HepG2 (cell line): ENCODE measurements around the gene SNX9. TPM values are rescaled to one million over a fixed set of nuclear protein-coding genes. Genes with fewer than 3 reads are reported as not detected.

ENCODE experiments used
- ATF1 ChIP-seq: IDR thresholded peaks from 2 replicates; pipeline ENCODE4 v1.6.1; 2016; ENCODE audit warnings: mild to moderate bottlenecking, control low read depth
- DRAP1 ChIP-seq: IDR thresholded peaks from 2 replicates; pipeline ENCODE4 v1.6.1; 2016; ENCODE audit warnings: missing genetic modification reagents, missing compliant biosample characterization
- EEA1 ChIP-seq: sonication (generic); formaldehyde crosslinking; IDR thresholded peaks from 2 replicates; pipeline ENCODE4 v1.5.1; 2020; ENCODE audit warnings: mild to moderate bottlenecking, missing genetic modification reagents, borderline replicate concordance
- FOSL1 ChIP-seq: sonication (generic); formaldehyde crosslinking; IDR thresholded peaks from 2 replicates; pipeline ENCODE4 v1.9.0; 2021; ENCODE audit warnings: missing genetic modification reagents, borderline replicate concordance
- FOXO1 ChIP-seq: sonication (generic); formaldehyde crosslinking; IDR thresholded peaks from 2 replicates; pipeline ENCODE4 v1.4.0; 2020; ENCODE audit warnings: missing genetic modification reagents
- IKZF4 ChIP-seq: sonication (generic); formaldehyde crosslinking; IDR thresholded peaks from 2 replicates; pipeline ENCODE4 v1.5.1; 2020; ENCODE audit warnings: borderline replicate concordance, mild to moderate bottlenecking, low read depth, missing genetic modification reagents; ENCODE audit errors: not compliant biosample characterization
- KDM3A ChIP-seq: IDR thresholded peaks from 2 replicates; pipeline ENCODE4 v1.6.1; 2018; ENCODE audit warnings: low read depth, missing compliant biosample characterization
- NKX3-1 ChIP-seq: sonication (generic); formaldehyde crosslinking; IDR thresholded peaks from 2 replicates; pipeline ENCODE4 v1.5.0; 2020; ENCODE audit warnings: missing genetic modification reagents
- NR2C2 ChIP-seq: sonication (generic); formaldehyde crosslinking; IDR thresholded peaks from 2 replicates; pipeline ENCODE4 v1.4.0; 2020; ENCODE audit warnings: missing genetic modification reagents, mild to moderate bottlenecking, moderate library complexity, borderline replicate concordance
- ONECUT2 ChIP-seq: sonication (generic); formaldehyde crosslinking; IDR thresholded peaks from 2 replicates; pipeline ENCODE4 v1.4.0; 2020; ENCODE audit warnings: missing genetic modification reagents
- PTBP1 ChIP-seq: fragments of 200-400 bp; formaldehyde crosslinking; IDR thresholded peaks from 2 replicates; pipeline ENCODE4 v1.6.1; 2018; ENCODE audit warnings: low read length, low read depth; ENCODE audit not compliant: poor library complexity, severe bottlenecking
- SATB2 ChIP-seq: sonication (generic); formaldehyde crosslinking; IDR thresholded peaks from 2 replicates; pipeline ENCODE4 v1.5.0; 2020; ENCODE audit warnings: missing genetic modification reagents
- SIN3B ChIP-seq: fragments of 150-350 bp; IDR thresholded peaks from 2 replicates; pipeline ENCODE4 v1.6.1; 2014; ENCODE audit warnings: low read length
- THAP8 ChIP-seq: sonication (generic); formaldehyde crosslinking; IDR thresholded peaks from 2 replicates; pipeline ENCODE4 v1.5.1; 2020; ENCODE audit warnings: missing genetic modification reagents, mild to moderate bottlenecking, borderline replicate concordance
- ZFP41 ChIP-seq: sonication (generic); formaldehyde crosslinking; IDR thresholded peaks from 2 replicates; pipeline ENCODE4 v1.4.0; 2020; ENCODE audit warnings: mild to moderate bottlenecking, missing genetic modification reagents, borderline replicate concordance
- ZFP62 ChIP-seq: sonication (generic); formaldehyde crosslinking; IDR thresholded peaks from 2 replicates; pipeline ENCODE4 v1.4.0; 2020; ENCODE audit warnings: missing genetic modification reagents
- ZNF432 ChIP-seq: sonication (generic); formaldehyde crosslinking; IDR thresholded peaks from 2 replicates; pipeline ENCODE4 v1.5.0; 2020; ENCODE audit warnings: missing genetic modification reagents, mild to moderate bottlenecking, borderline replicate concordance
- ZNF501 ChIP-seq: sonication (generic); formaldehyde crosslinking; IDR thresholded peaks from 2 replicates; pipeline ENCODE4 v1.5.1; 2020; ENCODE audit warnings: mild to moderate bottlenecking, moderate library complexity, missing genetic modification reagents
- ZNF580 ChIP-seq: IDR thresholded peaks from 2 replicates; pipeline ENCODE4 v1.6.1; 2016; ENCODE audit warnings: low read depth, borderline replicate concordance
- ZNF589 ChIP-seq: sonication (generic); formaldehyde crosslinking; conservative IDR thresholded peaks from 2 replicates; pipeline ENCODE4 v1.8.0; 2022; ENCODE audit warnings: mild to moderate bottlenecking, moderate library complexity, missing genetic modification reagents
- ZNF616 ChIP-seq: sonication (generic); formaldehyde crosslinking; IDR thresholded peaks from 2 replicates; pipeline ENCODE4 v1.5.0; 2020; ENCODE audit warnings: low read depth, mild to moderate bottlenecking, missing genetic modification reagents
- ZNF724P ChIP-seq: sonication (generic); formaldehyde crosslinking; IDR thresholded peaks from 2 replicates; pipeline ENCODE4 v1.8.0; 2022; ENCODE audit warnings: missing genetic modification reagents, borderline replicate concordance
- polyA plus RNA-seq, 8 experiments: library from polyadenylated mRNA; depleted of rRNA in 3 of 8; stranded (reverse) in 7 of 8; unstranded in 1 of 8; fragments of >200 nt; fragmentation: Illumina TruSeq in 4 of 8; extraction: Trizol in 4 of 8; gene quantifications; 2 replicates each; pipeline versions ENCODE4 v1.2.1 to v1.2.3, GENCODE V29; 2011 to 2016; ENCODE audit warnings: low read depth in 4 of 8, missing spikeins in 1 of 8, mixed read lengths in 1 of 8; ENCODE audit not compliant: insufficient read depth in 1 of 8
- total RNA-seq, 5 experiments: library from RNA; depleted of rRNA; stranded (reverse); fragments of >200 nt; fragmentation: Illumina TruSeq; extraction: Trizol; gene quantifications; 2 replicates each; pipeline ENCODE4 v1.2.3, GENCODE V29; 2016; ENCODE audit warnings: low read depth in 1 of 5
- TF ChIP-seq, protein P1 (sequence below): sonication (generic); formaldehyde crosslinking; IDR thresholded peaks from 2 replicates; pipeline ENCODE4 v1.4.0; 2020; ENCODE audit warnings: mild to moderate bottlenecking, missing genetic modification reagents, borderline replicate concordance

SNX9 gene
- total and polyA plus RNA-seq, 2 of the 13 experiments (the other 11 are each of a cell fraction or from before 2014, with no cell fraction given): 21.9 to 36.0 TPM

DNA sequence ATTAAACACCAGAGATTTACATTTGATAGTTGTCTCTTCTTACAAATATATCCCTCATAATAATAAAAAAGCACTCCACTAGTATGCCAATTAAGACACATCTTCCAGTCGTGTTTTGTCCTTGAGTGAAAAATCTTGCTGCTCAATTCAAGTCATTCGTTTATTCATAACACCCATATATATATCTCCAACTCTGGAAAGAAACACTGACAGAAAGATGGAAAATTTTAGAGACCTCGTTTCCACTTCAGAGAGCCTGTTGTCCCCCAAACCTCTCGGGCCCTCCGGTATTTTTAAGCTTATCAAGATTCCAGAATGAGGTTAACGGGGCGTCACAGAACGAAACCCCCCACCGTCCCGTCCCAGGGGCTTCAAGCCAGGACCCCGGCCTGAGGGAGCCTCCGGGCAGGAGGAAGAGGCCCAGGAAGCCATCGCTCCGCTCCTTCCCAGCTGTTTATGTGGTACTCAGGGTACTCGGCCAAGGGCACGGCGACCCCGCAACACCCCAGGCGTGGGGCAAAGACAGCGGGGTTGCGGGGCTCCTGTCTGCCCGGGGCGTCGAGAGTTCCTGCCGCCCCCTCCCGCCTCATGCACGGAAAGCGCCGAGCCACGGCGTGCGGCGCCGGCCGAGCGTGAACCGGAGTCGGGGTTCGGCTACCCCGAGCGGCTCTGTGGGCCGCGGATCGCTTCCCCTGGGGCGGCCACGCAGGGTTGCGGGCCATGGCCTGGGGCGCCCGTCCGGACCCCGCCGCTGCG lies 623 bp upstream of the SNX9 start (continued):
- TF ChIP-seq PTBP1: no peak
- TF ChIP-seq ZNF501 (CRISPR knock-in tag): 0 out of 2 replicates have a peak, but pooled peaks have one; percentile 40
- no peak for TF ChIP-seq NR2C2
- no peak for TF ChIP-seq ZNF432
- TF ChIP-seq NKX3-1 (CRISPR knock-in tag): no peak
- no peak for TF ChIP-seq DRAP1 (CRISPR knock-in tag)
- TF ChIP-seq ATF1 (CRISPR knock-in tag): no peak
- TF ChIP-seq ZNF616 (CRISPR knock-in tag): no peak; the same call in 1 of the 2 replicates
- TF ChIP-seq EEA1 (CRISPR knock-in tag): no peak
- no peak for TF ChIP-seq THAP8 (CRISPR knock-in tag)
- TF ChIP-seq ZNF724P (CRISPR knock-in tag): no peak
- no peak for TF ChIP-seq FOXO1 (CRISPR knock-in tag)
- no peak; the same call in 1 of the 2 replicates for TF ChIP-seq ZNF589 (CRISPR knock-in tag)
- TF ChIP-seq, protein P1, sequence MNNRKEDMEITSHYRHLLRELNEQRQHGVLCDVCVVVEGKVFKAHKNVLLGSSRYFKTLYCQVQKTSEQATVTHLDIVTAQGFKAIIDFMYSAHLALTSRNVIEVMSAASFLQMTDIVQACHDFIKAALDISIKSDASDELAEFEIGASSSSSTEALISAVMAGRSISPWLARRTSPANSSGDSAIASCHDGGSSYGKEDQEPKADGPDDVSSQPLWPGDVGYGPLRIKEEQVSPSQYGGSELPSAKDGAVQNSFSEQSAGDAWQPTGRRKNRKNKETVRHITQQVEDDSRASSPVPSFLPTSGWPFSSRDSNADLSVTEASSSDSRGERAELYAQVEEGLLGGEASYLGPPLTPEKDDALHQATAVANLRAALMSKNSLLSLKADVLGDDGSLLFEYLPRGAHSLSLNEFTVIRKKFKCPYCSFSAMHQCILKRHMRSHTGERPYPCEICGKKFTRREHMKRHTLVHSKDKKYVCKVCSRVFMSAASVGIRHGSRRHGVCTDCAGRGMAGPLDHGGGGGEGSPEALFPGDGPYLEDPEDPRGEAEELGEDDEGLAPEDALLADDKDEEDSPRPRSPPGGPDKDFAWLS: no peak
- peak; percentile 29; the same call in 1 of the 2 replicates for TF ChIP-seq KDM3A
- TF ChIP-seq ZFP62 (CRISPR knock-in tag): no peak
- TF ChIP-seq FOSL1 (CRISPR knock-in tag): 0 out of 2 replicates have a peak, but pooled peaks have one; percentile 12
- TF ChIP-seq IKZF4 (CRISPR knock-in tag): no peak
- no peak for TF ChIP-seq SIN3B
- no peak for TF ChIP-seq SATB2
- TF ChIP-seq ZFP41: no peak
- no peak for TF ChIP-seq ZNF580 (CRISPR knock-in tag)
- no peak for TF ChIP-seq ONECUT2
